Skin of body (tissue), 2 donors: Measurements from ENCODE around the gene GRIA3. TPM values are rescaled to one million over a fixed set of nuclear protein-coding genes. Genes with fewer than 3 reads are reported as not detected.

Experiments
- DNase-seq: peaks from one replicate; lab custom pipeline; 2025; lab: John Stamatoyannopoulos, UW
- total RNA-seq: library from RNA; depleted of rRNA; stranded (reverse); fragments of >200 nt; gene quantifications from one replicate; pipeline ENCODE4 v1.2.3, GENCODE V29; 2014

GRIA3 gene
- total RNA-seq, 1 donor from 2014 or later: 7.3 TPM

DNA sequence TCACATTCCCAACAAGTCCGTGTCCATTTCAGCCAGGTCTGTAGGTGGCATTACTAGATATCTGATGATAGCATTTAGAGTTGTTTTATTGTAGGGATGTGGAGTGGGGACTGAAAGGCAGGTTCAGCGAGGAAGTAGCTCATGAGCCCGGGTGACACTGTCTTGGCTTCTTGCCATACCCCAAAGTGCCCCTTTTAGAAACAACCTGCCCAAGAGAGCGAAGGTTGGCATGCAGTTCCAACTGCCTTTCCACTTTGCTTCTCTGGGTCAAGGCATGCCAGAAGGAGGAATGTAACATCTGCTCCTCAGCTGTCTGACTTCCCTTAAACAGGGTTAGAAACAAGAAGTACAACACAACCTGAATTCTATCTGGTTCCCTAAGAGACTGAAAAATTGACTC lies 9.0 kb downstream of the GRIA3 start:
- DNase-seq: no peak

DNA sequence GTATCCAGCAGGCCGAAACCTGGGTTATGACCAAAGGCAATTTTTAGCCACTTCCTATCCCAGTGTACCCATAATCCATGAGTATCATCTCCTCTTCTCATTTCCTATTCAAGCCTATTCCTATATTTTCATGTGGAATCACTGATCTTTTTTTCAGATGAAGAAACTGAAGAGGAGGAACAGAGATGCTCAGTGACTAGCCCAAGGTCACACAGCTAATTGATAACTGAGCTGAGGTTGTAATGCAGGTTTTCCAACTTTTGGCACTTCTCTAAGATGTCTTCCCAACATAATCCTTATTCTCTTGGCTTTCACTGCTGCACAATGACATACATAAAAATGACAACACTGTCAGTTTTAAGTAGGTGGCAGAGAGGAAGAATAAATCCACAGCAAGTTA lies 15.3 kb downstream of the GRIA3 start:
- no peak for DNase-seq

DNA sequence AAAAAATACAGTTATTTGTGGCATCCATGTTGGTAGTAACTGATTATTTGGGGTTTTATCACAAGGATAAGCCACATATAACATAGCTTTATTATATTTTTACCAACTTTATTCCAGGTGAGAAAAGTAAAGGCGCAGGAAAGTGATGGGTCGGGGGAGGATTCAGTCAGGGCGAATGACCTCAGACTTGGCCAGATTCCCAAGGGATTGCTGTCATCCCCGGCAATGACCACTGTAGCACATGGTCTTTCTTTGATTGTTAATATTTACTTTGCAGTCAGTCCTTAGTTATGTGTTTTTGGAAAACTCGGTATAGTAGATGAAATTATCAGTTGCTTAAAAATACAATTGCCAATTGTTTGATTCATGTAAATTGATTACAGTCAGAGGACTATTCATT lies 17.6 kb downstream of the GRIA3 start:
- no peak for DNase-seq

DNA sequence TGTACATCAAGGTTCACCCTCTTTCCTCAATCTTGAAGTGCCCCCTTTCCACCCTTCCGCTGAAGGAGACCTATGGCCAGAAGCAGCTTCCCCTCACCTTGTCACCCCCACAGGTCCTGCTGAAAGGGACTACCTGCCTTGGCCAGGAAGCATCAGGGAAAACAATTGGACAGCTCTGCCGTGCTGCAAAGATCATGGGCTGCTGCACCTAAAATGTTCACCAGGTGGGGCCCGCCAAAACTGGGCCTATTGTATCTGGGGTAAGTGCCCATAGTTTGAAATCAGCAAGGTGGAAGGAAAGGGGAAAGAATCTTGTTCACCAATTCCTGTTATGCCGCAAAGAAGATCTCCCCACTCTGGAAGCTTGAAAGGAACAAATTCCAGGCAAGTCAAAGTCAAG lies 18.4 kb downstream of the GRIA3 start:
- DNase-seq: no peak

DNA sequence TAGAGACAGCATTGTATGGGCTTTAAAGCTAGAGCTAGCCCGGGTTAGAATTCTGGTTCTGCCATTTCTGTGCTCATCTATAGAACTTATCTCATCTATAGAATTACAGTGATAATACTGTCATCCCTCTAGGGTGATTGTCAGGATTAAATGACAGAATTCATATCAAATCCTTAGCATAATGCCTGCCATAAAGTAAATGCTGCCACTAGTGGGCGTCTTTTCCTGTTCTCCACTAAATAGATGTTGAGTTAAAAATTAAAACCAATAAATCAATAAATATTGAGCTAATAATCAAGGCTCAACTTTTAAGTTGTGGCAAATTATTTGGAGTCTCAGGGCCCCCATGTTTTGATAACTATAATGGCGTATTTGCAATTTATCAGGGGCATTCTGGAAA lies 19.7 kb downstream of the GRIA3 start:
- no peak for DNase-seq

DNA sequence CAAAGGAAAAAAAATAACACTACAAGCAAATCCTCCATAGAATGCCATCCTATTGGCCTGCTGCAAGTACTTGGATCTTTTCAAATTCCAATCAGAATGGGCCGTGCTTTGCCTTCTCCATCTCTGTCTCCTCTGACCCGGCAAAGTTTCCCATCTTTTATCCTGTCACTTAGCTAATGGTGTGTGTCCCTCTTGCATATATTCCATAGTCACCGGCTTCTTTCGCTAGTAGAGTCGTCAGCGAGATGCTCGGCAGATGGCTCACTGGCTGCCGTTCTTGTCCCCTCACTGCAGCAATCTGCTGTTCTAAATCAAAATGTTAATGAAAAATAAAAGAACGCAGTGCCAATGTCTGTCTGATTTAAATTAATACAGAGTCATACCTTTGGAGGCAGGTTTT lies 22.1 kb downstream of the GRIA3 start:
- no peak for DNase-seq

DNA sequence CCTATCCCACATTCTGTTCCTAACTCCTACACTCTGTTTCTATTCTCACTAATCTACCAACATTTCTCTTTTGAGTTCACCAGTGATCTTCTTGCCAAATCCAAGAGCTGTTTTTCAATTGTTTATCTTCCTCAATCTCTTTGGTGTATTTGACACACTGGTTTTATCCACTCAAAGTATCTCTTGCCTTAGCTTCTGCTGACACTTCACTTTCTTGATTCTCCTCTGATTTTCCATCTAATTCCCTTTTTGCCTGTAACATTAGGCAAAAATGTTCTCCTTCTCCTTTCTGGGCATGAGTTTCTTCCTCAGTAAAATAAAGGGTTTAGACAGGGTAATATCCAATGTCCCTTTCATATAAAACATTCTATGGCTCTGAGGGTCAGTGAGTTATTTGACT lies 26.2 kb downstream of the GRIA3 start:
- DNase-seq: no peak

DNA sequence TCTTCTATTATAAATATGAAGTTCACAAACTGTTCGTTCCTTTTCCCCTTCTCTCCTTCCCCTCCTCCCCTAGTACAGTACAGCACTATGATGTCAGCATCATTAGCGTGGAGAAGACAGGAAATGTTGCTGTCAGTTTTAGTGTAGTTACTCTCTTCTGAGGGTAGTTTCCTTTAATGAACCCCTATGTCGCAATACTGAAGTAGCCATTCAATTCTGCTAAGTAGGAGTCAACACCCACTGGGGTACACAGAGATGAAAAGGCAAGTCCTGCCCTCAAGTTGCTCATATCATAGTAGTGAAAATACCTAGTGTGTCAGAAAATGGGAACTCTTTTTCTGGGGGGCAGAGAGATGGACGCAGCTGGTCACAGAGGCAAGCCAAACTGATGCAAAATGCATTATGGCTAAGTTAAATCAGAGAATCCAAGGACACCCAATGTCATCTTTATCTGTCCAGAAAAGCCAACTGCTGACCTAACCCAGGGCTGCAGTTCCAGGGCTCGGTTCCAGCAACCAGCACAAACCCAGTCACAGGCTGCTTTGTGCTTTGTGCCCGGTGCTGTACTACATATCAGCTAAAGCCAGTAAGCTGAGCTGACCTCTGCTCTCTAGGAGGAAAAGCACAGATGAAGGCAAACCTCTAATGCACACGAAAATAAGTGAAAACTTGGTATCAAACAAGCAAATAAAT lies 31.5 kb downstream of the GRIA3 start:
- no peak for DNase-seq

DNA sequence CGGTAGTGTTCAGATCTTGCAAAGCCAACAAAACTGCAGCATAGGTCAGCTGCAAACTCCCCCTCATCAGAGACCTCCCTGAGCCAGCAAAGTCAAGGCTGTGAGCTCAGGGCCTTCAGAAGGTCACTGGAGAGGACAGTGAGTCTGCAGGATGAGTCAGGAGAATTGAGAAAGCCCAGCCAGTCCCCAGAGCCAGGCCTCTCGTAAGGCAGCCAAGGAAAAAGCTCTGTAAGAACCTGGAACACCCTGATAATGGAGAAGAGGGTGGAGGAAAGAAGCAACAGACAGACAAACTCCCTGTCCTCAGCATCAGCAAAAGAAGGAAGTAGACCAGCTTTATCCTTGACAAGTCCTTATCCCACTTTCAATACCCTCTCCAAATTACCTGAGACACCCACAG lies 33.0 kb downstream of the GRIA3 start:
- DNase-seq: no peak

DNA sequence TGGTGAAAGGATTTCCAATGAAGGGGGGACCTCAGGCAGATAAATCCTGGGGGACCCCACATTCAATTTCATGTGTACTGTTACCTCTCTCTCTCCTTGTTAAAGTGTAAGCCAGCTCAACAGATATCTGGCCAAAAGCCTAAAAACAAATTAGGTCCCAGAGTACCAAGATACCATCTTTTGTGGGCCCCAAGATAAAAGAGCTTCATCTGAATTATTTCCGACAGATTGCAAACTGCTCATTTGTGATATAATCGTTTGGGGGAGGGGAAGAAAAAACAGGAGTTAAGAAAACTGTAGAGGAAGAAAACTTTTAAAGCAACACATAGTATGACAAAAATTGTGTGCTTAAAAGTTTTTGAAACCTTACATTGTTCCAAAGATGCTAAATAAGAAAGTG lies 33.6 kb downstream of the GRIA3 start:
- DNase-seq: no peak

DNA sequence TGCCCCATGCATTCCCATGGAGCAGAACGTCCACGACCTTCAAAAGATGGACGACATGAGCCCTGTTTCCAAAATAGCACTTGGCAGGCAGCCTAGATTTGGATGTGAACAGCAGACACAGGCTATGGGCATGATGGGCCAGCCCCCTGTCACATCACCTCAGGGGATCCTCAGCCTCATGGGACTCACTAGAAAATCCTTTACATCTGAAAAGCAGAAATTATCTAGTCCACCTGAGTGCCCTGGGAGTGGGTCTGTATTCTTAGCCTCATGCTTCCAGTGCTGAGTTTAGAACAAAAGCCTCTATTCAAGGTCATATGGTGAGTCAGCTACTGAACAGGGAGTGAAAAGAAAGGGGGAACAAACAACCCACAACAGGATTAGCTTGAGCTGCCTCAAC lies 35.8 kb downstream of the GRIA3 start:
- no peak for DNase-seq

DNA sequence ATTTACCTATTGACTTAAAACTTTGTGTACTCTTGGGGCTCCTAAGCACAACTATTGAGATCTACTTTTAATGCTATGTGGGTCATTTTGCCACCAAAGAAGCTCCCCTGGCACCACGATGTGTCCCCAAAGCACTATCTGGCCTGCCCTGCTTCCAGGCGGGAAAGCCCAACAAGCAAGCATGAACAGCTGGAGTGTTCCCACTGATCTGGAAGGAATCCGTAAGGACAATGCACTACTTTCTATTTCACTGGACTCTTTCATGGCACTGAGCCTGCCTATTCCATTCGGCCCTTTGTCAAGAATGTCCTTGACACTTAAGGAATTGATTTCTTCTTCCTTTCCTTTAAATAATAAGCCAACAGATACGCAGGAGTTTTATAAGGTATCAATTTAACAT lies 38.8 kb downstream of the GRIA3 start:
- DNase-seq: no peak

DNA sequence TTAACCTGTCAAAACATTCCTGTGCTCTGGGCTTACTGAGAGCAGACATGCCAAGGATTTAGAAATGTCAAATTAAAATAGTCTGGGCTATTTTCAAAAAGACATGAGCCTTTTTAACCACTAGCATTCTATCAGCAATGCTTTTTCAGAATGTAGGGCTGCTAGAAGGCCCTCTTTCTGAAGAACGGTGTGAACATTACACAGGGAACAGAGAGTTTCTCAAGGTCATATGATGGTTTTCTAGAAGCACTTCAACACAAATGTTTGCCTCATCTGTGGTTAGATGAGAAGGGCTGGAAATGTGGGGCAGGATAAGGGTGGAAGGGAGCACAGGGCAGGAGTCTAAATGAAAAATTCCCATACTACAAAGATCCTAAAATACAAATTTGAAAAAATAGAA lies 39.3 kb downstream of the GRIA3 start:
- DNase-seq: no peak

DNA sequence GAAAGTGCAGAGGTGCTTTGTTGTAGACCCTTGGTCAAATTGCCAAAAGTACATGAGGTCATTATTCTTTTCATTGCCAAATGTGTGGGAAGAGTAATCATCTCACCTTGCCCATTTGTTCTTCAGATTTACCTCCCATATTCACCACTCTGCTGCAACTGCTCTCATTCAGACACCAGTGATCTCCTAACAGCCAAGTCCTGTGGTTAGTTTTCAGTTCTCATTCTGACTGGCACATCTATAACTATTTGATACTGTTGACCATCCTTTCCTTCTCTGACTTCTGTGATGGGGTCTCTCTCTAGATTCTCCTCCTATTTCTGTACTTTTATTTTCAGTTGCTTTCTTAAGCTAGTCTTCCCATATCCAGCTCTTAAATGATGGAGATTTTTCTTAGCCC lies 39.8 kb downstream of the GRIA3 start:
- DNase-seq: no peak

DNA sequence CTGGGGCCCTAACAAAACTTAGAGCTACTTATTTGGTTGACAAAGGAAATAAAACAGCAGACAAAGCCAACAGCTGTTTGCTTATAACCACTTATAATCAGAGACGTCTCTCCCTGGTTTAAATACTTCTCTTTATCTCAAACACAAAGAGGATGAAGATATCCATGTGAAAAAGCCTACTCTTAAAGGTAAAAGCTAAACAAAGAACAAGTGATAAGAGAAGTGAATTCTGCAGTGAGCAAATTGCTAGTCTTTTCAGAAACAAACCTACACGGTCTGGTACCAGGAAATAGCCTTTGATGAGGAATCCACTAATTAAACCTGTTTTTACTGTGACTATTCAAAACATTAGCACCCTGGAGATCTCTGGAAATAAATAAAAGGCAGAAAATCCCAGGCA lies 46.7 kb downstream of the GRIA3 start:
- no peak for DNase-seq

DNA sequence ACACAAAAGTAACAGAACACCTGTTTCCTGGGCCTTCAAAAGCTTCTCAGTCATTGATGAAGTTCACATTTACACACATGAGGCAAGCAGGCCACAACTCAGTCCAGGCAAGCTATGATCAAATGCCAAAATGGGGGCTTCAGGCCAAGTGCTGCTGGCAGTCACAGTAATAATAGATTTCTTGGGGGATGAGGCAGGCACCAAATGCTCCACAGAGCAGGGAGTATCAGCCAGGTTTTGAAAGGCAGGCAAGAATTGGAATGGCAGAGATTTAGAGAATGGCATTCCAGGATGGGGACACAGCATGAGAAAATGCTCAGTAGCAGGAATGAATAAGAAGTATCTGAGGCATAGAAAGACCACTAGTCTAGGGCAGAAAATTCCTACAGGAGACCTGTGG lies 52.8 kb downstream of the GRIA3 start:
- DNase-seq: no peak

DNA sequence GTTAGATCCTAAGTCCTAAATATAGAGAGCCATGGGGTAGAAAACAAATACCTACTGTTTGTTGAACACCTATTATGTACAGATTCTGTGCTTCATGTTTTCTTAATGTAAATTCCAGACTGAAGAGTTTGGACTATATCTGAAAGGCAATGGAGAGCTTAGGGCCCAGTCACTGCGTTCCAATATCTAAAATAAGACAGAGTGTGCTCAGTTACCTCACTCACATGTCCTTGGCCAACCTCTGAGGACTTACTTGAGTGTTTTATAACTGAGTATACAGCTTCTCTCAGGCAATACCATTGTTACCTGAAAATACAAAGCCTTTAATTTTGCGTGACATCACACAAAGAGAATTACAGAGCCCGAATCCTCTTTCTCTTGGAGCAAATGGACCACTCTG lies 53.2 kb downstream of the GRIA3 start:
- DNase-seq: no peak

DNA sequence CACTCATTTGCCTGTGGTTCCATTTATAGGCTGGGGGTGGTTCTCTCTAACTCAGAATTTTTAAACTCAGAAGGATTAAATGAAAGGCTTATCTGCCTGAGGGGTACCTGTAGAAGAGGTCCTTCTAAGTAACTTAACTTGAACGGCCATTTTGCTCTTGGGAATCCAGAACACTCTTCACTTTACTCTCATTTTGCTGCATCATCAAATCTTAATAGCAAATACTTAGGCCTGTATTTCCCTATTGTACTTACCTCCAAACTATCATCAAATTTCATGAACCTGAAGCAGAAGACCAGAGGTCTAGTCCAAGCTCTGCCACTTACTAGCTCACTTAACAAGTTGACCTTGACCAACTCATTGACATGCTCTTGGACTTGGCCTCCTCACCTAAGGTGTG lies 70.4 kb downstream of the GRIA3 start:
- no peak for DNase-seq

DNA sequence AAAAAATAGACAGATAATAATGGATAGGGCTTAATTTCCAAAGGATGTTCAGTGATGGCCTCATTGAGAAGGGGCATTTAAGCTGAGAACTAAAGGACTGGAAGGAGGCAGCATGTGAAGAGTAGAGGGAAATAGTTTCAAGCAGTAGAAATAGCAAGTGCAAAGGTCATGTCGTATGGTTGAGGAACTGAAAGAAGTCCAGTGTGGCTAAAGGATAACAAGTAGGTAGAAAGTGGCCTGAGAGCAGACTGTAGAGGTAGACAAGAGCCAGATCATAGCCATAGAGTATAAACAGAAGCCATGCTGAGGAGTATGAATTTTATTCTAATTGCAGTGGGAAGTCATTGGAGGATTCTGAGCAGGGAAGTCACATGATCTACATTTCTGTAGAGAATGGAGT lies 72.3 kb downstream of the GRIA3 start:
- DNase-seq: no peak

DNA sequence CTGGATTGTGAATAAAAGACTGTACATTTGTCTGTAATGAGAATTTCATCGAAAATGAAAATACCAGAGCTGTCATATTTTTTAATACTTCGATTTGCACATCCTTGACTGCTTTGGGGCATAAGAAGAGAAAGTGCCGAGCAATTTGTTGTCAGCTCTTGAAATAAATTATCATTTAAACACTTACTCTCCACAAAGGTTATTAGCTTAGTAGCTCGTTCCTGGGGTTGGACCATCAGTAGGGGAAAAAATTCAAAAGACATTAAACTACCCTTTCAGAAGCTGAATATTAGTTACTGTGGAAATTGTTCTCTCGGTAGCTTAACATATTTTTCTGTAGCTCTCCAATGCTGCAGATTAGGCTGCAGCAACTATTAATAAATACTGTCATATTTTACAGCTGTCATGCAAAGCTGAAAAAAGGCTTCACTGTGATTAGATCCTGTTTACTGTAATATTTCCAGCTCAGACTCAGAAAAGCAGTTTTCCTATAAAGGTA lies 76.9 kb downstream of the GRIA3 start:
- no peak for DNase-seq

DNA sequence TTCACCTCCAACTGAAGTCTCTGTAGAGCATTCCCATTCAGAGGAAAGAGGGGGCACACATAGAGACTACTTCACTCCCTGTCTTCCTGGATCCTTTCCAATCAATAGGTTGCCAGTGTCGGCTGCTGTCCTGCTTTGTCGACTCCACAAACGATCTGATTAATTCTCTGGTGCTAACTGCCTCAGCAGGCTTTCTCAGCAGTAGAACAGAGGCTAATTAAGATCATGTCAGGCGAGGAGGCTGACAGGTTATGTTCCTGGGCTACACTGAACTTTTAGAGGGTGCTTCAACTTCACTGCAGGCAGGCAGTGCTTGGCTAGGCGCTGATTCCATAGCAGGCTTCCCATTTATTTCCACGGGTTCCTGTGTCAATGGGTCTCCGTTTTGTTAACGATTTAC lies 79.2 kb downstream of the GRIA3 start:
- no peak for DNase-seq

DNA sequence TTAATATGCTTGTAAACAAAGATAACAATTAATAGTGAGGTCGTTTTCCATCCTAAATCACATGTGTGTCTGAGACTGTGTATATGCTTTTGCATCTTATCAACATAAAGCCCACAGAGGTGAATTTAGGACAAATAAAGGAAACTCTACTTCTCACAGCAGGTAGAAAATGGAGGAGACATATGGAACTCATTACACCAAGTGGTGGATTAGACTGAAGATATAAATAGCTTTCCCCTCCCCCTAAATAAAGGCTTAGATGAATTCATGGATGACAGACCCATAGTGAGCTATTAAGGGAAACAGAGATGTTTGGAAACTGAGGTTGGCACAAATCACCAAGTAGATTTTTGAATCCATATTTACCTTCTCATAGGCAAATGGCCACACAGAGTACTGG lies 79.7 kb downstream of the GRIA3 start:
- DNase-seq: no peak

DNA sequence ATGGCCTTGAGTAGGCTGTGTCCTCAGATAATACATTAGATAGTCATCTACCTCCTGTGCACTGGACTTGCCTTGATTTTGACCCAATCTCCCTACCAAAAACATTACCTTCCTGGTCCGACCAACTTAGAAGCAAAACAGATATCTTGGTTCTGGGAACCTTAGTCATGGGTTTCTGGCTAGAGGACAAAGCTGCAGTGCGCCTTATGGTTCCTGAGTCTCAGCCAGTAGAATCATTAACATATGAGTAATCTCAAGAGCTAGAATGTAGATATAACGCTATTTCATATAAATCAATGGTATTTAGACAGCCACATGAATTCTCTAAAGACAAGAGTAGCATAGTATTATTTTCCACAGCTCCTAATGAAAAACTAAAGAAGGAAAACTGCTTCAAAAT lies 83.1 kb downstream of the GRIA3 start:
- DNase-seq: peak; percentile 10

DNA sequence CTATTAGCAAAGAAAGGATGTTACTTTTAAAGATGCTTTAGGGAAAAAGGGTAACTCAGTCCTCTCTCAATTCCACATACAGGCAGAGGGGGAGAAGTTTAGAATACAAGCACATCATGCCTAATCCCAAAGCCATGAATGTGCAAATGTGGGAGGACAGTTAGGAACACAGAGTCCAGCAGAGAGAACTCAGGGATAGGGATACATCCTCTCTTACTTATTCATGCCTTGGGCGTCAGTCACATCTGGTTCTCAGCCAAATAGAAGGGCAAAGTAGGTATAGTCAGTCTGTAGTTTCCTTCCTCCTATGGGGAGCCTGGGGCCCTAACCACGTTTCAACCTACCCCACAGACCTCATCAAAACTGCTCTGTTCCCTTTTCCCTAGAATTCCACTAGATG lies 87.8 kb downstream of the GRIA3 start:
- no peak for DNase-seq
